HG03558 (cell line): ENCODE measurements around the gene ANKS3.

Experiments used
- ATAC-seq: cut with Tn5 transposase; IDR thresholded peaks from one replicate; pipeline ENCODE4 v1.9.1; 2021; ENCODE audit warnings: moderate number of reproducible peaks; ENCODE audit not compliant: unreplicated experiment; ENCODE audit errors: extremely low read depth

The ANKS3 gene

GRCh38 chr16:4687946-4688673 is 46.0 kb downstream of the ANKS3 start:
- no peak for ATAC-seq

GRCh38 chr16:4687416-4687815 is 46.7 kb downstream of the ANKS3 start:
- no peak for ATAC-seq

- ATAC-seq, result no peak
These were observed 47.4 kb downstream of the ANKS3 start for GRCh38 chr16:4686497-4687210.

- ATAC-seq, result no peak
These were observed 48.1 kb downstream of the ANKS3 start for GRCh38 chr16:4685776-4686496.

GRCh38 chr16:4685292-4685691 is 48.8 kb downstream of the ANKS3 start:
- no peak for ATAC-seq

GRCh38 chr16:4684763-4685162 is 49.3 kb downstream of the ANKS3 start:
- no peak for ATAC-seq

- ATAC-seq, result no peak
These were observed 49.9 kb downstream of the ANKS3 start for GRCh38 chr16:4684058-4684715.

- no peak for ATAC-seq
These were observed 50.6 kb downstream of the ANKS3 start for GRCh38 chr16:4683255-4684057.

GRCh38 chr16:4682616-4683254 is 51.3 kb downstream of the ANKS3 start:
- no peak for ATAC-seq

- no peak for ATAC-seq
These were observed 51.9 kb downstream of the ANKS3 start for GRCh38 chr16:4682084-4682591.

GRCh38 chr16:4681471-4682083 is 52.5 kb downstream of the ANKS3 start:
- ATAC-seq, result no peak

GRCh38 chr16:4680673-4681470 is 53.2 kb downstream of the ANKS3 start:
- no peak for ATAC-seq

GRCh38 chr16:4679850-4680636 is 54.0 kb downstream of the ANKS3 start:
- no peak for ATAC-seq

- ATAC-seq, result no peak
These were observed 54.8 kb downstream of the ANKS3 start for GRCh38 chr16:4679156-4679849.

GRCh38 chr16:4678596-4678995 is 55.5 kb downstream of the ANKS3 start:
- no peak for ATAC-seq

- no peak for ATAC-seq
These were observed 56.1 kb downstream of the ANKS3 start for GRCh38 chr16:4677994-4678393.

GRCh38 chr16:4677390-4677789 is 56.7 kb downstream of the ANKS3 start:
- ATAC-seq, result no peak
